Kidney epithelial cell (primary cell): ENCODE results near the gene RAD51C. TPM values are rescaled to one million over a fixed set of nuclear protein-coding genes. Genes with fewer than 3 reads are reported as not detected.

Experiments
- DNase-seq: peaks from one replicate; pipeline ENCODE4 v3.0.0-alpha.2; 2010; ENCODE audit warnings: low read depth
- H3K27me3 ChIP-seq: 2 replicates; pipeline ENCODE4 v1.6.0; 2011; ENCODE audit warnings: low read length; ENCODE audit not compliant: control insufficient read depth, insufficient read depth
- H3K36me3 ChIP-seq: 2 replicates; pipeline ENCODE4 v1.5.1; 2011; ENCODE audit warnings: low read length; ENCODE audit not compliant: control insufficient read depth, insufficient read depth
- H3K4me3 ChIP-seq: 2 replicates; pipeline ENCODE4 v1.5.1; 2011; ENCODE audit warnings: low read depth, mild to moderate bottlenecking, control low read depth, low read length
- CTCF ChIP-seq: IDR thresholded peaks from 2 replicates; pipeline ENCODE4 v1.5.1; 2011; ENCODE audit warnings: mild to moderate bottlenecking, moderate library complexity, low read length, control low read depth, inconsistent platforms; ENCODE audit not compliant: insufficient read depth, poor library complexity, severe bottlenecking
- total RNA-seq: library from RNA; depleted of rRNA; stranded (reverse); fragments of >200 nt; gene quantifications from 2 replicates; pipeline ENCODE4 v1.2.3, GENCODE V29; 2015

The RAD51C gene
- total RNA-seq, 1 donor from 2014 or later = 26.9 TPM

- Histone ChIP-seq H3K36me3 (no peaks in the 10 kb centered on the region), H3K4me3 (no peak overlapping the region), H3K27me3 (no peaks in the 10 kb centered on the region)
- TF ChIP-seq CTCF = no peak
- DNase-seq = no peak
Measured at GRCh38 chr17:58722274-58722673, 29.9 kb downstream of the RAD51C start.

- DNase-seq = no peak
- H3K4me3 ChIP-seq = no peak overlapping the region
- TF ChIP-seq CTCF = no peak
- no peaks in the 10 kb centered on the region for H3K36me3 ChIP-seq
- no peaks in the 10 kb centered on the region for H3K27me3 ChIP-seq
Measured at GRCh38 chr17:58722696-58723095, 30.3 kb downstream of the RAD51C start.

GRCh38 chr17:58728798-58729197 is 36.4 kb downstream of the RAD51C start:
- no peak for TF ChIP-seq CTCF
- no peak for DNase-seq
- Histone ChIP-seq H3K27me3 (no peaks in the 10 kb centered on the region), H3K4me3 (no peak overlapping the region), H3K36me3 (no peaks in the 10 kb centered on the region)

GRCh38 chr17:58730937-58731336 is 38.5 kb downstream of the RAD51C start:
- TF ChIP-seq CTCF = no peak
- Histone ChIP-seq H3K36me3 (no peaks in the 10 kb centered on the region), H3K27me3 (no peaks in the 10 kb centered on the region), H3K4me3 (no peak overlapping the region)
- no peak for DNase-seq

GRCh38 chr17:58734040-58734439 is 41.6 kb downstream of the RAD51C start:
- TF ChIP-seq CTCF = no peak
- no peaks in the 10 kb centered on the region for H3K27me3 ChIP-seq
- H3K4me3 ChIP-seq = no peak overlapping the region
- no peaks in the 10 kb centered on the region for H3K36me3 ChIP-seq
- no peak for DNase-seq

- no peak overlapping the region for H3K4me3 ChIP-seq
- no peak for DNase-seq
- no peak for TF ChIP-seq CTCF
- no peaks in the 10 kb centered on the region for H3K27me3 ChIP-seq
- H3K36me3 ChIP-seq = no peaks in the 10 kb centered on the region
Measured at GRCh38 chr17:58734811-58735210, 42.4 kb downstream of the RAD51C start.
